ENCODE results near the gene TGDS.

The TGDS gene

GRCh38 chr13:94610475-94610874 is 14.5 kb upstream of the TGDS start:
- TF ChIP-seq CTCF (IDR thresholded peaks at IDR 0.05) = no peak
- DNase-seq (ENCODE audit: low spot score) = no peak
- H3K4me3 ChIP-seq = no peak overlapping the region
- H3K27ac ChIP-seq = no peak overlapping the region

GRCh38 chr13:94609196-94609595 is 13.2 kb upstream of the TGDS start:
- H3K4me3 ChIP-seq = no peak overlapping the region
- no peak overlapping the region for H3K27ac ChIP-seq
- no peak for TF ChIP-seq CTCF (IDR thresholded peaks at IDR 0.05)
- no peak for DNase-seq (ENCODE audit: low spot score)

GRCh38 chr13:94608586-94608985 is 12.6 kb upstream of the TGDS start:
- Histone ChIP-seq H3K4me3 (no peak overlapping the region), H3K27ac (no peak overlapping the region)
- TF ChIP-seq CTCF (IDR thresholded peaks at IDR 0.05) = no peak
- DNase-seq (ENCODE audit: low spot score) = no peak

- DNase-seq (ENCODE audit: low spot score) = no peak
- no peak for TF ChIP-seq CTCF (IDR thresholded peaks at IDR 0.05)
- H3K27ac ChIP-seq = no peak overlapping the region
Observed at GRCh38 chr13:94607939-94608338, 12.0 kb upstream of the TGDS start.

GRCh38 chr13:94607056-94607455 is 11.1 kb upstream of the TGDS start:
- no peak overlapping the region for H3K4me3 ChIP-seq
- no peak overlapping the region for H3K27ac ChIP-seq
- no peak for TF ChIP-seq CTCF (IDR thresholded peaks at IDR 0.05)
- DNase-seq (ENCODE audit: low spot score) = no peak

More at GRCh38 chr13:94607939-94608338, 12.0 kb upstream of the TGDS start:
- no peak overlapping the region for H3K4me3 ChIP-seq

- no peak for TF ChIP-seq CTCF (IDR thresholded peaks at IDR 0.05)
- no peak overlapping the region for H3K27ac ChIP-seq
- H3K4me3 ChIP-seq = peak overlapping the region; percentile 97
- DNase-seq (ENCODE audit: low spot score) = no peak
Observed at GRCh38 chr13:94602467-94602866, 6.5 kb upstream of the TGDS start.

GRCh38 chr13:94601446-94602431 is 5.8 kb upstream of the TGDS start, which contains the start of gene GPR180:
GPR180 (plus strand) TSS chr13:94601857; CDS start chr13:94601928, 71 bp downstream.
- Histone ChIP-seq H3K4me3 (peak within 1 kb of the TSS; percentile 97), H3K27ac (peak within 1 kb of the TSS; percentile 72 to 95)
- no peak for TF ChIP-seq CTCF (IDR thresholded peaks at IDR 0.05)
- peak; percentile 97 for DNase-seq (ENCODE audit: low spot score)

Measured in coronary artery (tissue), 2 donors.